Activated CD4-positive, alpha-beta T cell treated with anti-CD3 and anti-CD28 coated beads, Interleukin-2, Interleukin-4, amounts not matched to agents 100 ng/mL and 50 ng/mL, durations not matched to agents 16 hours and 8 hours (primary cell): ENCODE results near the gene ITGA11.

Experiments
- DNase-seq: peaks from one replicate; pipeline ENCODE4 v3.0.0-alpha.2; 2020; ENCODE audit warnings: low spot score

Gene ITGA11

DNA sequence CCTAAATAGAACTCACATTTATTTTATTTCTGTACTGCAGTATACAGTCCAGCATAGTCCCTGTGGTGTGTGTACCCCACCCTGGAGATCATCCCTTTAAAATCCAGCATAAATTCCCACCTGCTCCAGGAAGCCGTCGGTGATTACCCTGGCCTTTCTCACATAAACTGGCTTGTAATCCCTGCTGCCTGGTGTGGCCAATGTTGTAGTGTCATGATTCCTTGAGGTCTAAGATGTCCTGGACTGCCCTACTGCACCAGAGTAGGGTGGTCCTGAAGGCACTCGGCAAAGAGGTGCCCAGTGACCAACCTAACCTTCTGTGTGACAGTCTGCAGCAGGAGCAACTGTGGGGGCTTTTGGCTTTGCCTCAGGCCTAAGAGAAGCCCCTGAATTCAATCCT is 58.9 kb downstream of the ITGA11 start:
- DNase-seq = no peak

DNA sequence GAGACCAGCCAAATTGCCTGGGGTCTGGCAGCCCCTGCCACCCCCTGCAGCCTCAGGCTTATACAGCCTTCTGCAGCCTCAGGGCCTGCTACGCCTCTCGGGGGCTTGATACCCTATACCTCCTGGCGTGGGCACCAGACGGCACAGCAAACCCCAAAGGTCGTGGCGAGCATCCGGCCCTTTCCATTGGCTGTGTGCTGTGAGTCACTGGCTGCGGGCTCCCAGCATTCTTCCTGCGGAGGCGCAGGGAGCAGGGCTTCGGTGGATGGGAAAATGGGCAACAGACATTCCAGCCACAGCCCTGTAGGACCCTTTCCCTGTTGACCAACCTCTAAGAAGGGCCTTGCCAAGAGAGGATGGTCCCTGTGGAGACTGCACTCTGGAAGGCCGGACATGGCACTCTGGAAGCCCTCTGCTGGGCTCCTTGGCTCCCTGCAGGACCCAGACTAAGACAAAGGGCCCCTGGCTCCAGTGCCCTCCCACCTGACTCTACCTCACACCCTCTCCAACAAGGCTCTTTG is 59.6 kb downstream of the ITGA11 start:
- no peak for DNase-seq

DNA sequence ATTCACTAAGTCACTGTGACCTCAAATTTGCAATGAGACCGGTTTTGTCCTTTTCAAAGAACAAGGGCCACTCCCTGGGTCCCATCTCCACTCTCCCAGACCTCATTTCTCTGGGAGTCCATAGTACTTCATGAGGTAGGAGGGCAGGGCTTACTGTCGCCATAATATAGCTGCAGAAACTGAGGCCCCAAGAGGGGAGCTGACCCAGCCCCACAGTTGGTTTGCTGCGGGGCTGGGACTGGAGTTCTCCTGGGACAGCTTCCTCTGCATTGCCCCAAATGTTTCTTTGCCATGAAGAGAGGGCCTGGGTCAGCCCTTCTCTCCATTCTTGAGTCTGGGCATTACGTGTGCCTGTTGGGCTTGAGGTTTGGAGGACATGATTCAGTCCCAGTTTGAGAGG is 60.1 kb downstream of the ITGA11 start:
- DNase-seq = no peak

DNA sequence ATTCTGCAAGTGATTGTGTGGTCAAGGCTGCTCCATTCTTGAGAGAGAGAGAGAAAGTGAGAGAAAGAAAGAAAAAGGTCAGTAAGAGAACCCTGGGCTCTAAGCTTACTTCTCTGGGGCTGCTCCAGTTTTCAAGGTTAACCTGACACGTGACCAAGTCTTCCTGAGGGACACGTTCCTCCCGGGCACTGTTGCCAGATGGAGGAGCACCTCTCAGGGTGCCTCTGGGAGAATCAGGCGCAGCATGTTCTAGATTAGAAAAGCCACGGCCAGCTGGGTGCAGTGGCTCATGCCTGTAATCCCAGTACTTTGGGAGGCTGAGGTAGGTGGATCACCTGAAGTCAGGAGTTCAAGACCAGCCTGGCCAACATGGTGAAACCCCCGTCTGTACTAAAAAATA is 60.8 kb downstream of the ITGA11 start:
- no peak for DNase-seq

DNA sequence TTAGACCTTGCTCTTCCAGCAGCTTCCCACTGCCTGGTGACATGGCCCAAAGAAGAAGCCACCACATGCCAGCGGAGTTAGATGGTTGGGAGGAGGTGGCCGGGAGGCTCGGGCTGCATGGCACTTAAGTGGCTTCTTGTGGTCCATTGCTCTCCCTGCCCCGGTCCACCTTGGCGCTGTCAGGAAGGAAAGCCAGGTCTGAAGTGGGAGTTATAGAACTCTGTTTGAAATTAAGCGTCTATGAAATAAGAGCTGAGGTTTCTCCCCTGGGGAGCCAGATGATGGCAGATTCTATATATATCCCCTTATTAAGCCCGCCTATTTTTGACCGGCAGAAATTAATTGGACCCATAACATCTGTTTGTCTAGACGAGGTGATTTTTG is 61.2 kb downstream of the ITGA11 start:
- no peak for DNase-seq

DNA sequence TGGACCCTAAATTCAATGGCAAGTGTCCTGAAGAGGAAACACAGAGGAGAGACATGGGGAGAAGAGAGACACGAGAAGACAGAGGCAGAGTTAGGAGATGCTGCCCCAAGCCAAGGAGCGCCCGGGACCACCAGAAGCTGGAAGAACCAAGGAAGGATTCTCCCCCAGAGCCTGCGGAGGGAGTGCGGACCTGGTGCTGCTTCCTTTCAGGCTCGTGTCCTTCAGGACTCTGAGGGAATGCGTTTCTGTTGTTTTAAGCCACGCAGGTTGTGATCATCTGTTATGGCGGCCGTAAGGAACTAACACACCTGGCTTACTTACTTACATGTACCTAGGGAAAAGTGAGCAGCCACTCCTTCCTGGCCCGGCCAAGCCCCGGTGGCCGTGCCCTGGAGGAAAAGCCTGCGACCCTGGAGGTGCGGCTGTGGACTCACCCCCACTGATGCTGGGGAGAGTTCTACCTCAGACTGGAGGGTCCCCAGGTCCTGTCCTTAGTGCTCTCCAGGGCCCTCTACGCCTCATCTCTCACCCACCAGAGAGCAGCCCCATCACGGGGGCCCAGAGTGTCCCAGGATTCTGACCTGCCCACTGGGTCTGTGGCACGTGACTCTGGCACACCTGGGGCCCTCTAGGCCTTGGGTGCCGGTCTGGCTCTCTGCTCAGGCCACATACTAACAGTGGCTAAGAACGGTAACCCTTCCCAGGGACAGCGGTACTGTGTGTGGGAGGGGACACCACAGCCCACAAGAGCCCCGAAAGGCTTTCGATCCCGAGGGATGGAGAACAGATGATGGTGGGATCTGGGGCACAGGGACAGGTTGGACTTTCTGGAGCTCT is 61.8 kb downstream of the ITGA11 start:
- DNase-seq = no peak

DNA sequence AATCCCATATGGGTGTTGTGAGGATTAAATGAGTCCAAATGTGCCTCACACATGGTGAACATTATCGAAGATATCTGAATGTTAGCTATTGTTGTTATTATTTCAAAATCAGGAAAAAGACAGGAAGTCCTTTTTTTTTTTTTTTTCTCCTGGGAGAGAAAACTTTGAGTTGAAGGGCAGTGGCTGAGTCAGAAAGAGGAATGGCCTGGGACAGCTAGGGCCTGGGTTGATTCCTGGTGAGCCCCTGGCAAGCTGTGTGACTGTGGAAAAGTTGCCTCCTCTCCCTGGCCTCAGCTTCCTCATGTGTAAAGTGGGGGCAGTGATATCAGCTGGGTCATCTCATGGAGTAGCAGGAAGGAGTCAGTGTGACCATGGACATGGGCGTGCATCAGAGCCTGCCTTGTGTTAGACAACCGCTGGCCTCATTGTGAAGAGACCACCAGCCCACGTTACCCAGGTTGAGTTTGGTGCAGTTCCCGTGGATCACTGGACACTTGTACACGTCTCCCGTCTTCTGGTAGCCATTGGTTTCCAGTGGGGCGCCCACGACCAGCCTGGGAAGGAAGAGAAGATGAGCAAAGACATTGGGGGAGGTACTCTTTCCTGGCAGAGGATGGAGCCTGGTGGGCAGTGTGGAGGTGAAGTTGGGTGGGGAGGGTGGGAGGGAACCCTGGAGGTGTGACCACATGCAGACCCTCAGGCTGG is 63.1 kb downstream of the ITGA11 start:
- DNase-seq = no peak

DNA sequence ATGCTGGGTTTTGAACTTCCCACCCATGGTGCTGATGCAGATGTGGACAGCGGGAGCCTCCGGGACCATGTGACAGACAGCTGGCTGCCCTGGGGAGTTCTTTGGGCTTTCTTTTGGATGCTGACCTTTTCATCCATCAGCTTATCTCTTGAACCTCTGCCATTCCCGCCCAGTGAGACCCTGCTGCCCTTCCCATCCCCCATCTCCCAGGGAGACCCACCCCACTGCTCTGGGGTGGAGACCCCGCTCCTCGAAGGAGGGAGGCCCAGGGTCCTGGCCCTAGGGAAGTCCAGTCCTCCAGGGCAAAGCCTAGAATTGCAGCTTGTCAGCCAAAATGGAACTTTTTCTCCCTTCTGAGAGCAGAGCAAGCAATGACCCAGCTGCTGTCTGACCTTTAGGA is 64.0 kb downstream of the ITGA11 start:
- DNase-seq = no peak

DNA sequence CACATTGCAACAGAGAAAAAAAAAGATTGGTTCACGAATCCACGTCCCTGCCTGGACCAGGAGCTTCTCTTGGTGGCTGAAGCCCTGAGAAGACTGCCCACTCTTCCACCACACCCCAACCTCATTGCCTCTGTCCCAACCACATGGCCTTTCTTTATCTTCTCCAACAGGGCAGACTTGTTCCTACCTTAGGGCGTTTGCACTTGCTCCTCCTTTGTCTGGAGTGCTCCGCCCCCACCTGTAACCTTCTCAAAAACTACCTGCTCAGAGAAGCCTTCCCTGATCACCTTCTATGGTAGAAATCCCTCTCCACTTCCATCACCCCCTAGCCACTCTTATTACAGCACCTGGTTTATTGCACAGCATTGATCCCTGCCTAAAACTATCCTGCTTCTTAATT is 64.7 kb downstream of the ITGA11 start:
- no peak for DNase-seq

DNA sequence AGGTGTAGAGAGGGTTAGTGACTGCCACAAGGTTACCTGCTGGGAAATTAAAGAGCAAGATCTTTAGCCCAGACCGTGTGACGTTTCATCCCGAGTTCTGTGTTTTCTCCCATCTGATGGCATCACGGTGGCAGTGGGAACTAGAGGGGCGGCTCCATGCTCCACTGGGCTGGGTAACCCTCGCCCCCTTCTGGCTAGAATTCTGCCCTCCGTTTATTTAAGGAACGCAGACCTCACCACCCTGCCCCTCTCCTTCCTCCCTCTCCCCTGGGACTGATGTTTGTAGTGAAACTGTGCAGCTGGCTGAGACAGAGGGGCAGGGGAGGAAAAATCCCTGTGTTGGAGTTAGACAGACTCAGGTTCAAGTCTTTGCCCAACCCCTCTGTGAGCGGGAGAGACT is 65.6 kb downstream of the ITGA11 start:
- no peak for DNase-seq

DNA sequence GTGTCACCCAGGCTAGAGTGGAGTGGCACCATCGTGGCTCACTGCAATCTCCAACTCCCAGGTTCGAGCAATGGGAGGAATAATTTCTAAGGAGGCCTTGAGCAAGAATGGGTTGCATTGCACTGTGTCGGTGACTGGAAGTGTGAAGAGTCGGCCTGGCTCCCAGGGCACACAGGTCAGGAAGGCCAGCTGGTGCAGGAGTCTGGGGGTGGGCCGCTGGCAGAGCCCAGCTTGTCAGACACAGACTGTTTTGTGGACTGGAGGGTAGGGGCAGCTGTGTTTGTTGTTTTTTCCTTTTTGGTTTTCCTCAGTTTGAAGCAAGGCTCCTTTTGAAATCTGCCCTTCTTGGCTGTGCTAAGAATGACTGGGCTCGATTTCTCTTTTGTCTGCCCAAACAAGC is 66.2 kb downstream of the ITGA11 start:
- DNase-seq = no peak

DNA sequence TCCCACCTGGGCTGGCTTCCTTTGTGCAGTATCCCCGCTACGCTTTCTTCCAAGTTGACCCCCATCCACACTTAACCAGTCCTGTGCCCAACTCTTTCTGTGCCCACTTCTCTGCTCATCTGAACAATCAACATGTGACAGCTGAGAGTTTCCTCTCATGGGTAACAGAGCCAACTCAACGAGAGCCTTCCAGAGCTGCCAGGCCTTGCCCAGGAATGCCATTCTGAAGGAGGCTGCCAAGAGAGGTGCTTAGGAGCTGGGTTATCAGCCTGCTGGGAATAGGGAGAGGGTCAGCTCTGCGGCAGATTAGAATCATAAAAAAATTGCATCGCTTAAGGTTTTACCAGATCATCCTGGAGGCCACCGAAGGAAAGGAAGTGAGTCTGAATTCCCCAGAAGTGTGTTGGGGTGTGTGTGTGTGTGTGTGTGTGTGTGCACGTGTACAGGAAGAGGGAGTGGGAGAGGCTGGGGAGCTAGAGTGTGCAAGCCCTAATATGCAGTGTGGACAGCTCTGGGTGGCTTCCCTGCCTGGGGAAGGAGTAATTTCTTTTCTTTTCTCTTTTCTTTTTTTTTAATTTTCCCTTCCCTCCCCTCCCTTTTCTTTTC is 66.7 kb downstream of the ITGA11 start:
- DNase-seq = no peak

DNA sequence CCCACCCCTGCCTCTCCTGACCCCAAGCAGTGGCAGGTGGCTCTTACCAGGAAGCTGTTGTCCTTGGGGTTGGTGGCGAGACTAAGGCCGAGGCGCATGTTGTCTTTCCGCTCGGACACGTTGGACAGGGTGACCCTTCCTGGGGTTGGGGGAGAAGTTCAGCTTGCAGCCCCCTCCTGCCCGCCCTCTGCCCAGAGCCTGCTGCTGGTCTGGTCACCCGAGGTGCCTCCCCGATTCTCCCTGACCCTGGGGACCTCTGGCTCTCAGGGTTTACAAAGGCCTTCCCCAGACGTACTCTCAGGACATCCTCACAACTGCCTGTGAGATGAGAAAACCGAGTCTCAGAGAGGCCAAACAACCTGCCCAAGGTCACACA is 67.3 kb downstream of the ITGA11 start:
- DNase-seq = no peak

DNA sequence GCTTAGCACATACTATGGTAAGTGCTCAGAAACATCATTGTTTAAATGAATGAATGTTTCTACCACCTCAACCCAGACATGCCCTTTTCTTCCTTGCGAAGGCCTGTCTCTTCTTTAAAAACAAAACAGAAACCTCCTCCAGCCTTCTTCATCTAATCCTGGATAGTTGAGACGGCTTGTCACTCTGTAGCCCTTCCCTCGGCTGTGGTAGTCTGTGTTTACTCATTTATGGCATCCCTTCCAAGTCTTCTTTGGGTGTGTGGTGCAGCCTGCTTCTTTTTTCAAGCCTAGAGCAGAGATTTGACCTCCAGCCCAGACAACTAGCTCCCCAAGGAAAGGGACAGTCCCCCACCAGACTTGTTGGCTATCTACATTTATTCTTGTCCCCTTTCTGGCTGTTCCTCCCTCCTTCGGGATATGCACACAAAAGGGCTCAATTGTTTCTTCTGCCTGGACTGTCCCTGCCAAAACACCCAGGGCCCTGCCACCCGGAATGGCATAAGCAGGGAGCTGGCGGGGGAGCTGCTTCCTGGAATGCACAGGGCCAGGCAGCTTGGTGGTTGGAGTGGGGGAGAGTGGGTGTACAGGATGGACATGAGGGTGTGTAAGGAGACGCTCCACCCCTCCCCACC is 67.8 kb downstream of the ITGA11 start:
- DNase-seq = no peak

DNA sequence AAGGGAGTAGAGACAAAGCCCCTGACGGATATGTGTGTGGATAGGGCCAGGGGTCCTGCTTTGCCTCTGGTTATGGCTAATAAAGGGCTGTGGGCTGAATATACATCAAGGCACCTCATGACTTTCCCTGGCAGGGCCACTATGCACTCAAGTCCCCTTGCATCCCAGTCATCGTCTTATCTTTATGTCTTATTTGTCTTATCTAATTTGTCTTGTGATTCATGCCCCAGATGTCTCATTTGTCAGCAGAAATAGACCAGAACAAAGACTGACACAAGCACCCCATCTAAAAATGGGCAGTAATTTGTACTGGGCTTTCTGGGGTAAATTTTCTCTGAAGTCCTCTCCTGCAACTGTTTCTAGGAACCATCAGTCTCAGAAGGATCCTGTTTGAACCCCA is 68.6 kb downstream of the ITGA11 start:
- DNase-seq = no peak

DNA sequence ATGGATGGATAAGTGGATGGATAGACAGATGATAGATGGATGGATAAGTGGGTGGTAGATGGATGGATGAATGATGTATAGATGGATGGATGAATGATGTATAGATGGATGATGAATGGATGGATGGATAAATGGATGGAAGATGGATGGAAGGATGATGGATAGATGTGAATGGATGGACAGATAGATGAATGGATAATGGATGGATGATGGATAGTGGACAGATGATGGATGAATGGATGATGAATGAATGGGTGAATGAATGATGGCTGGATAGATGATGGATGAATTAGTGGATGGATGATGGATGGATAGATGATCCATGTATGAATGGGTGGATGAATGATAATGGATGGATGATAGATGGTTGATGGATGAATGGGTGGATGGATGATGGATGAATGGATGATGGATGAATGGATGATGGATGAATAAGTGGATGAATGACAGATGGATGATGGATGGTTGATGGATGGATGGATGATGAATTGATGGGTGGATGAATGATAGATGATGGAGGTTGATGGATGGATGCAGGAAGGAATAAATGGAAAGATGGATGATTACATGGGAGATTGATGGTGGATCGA is 69.3 kb downstream of the ITGA11 start:
- DNase-seq = no peak

DNA sequence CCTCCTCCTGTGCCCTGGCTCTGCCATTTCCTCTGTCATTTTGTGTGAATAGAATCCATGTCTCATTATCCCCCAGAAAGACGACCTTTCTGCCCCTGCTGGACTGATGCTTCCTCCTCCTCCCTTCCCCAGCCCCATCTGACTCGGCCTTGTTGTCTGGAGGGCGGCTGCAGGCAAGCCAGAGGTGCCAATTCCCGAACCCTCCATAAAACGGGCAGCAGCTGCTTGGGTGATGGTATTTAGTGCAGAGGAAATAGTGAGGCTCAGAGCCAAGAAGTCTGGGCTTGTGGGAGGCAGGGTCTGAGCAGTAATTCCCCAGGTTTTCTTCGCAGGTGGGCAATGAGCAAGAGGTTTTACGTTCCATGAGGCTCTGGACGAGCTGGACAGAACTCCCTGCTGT is 71.2 kb downstream of the ITGA11 start:
- DNase-seq = no peak

DNA sequence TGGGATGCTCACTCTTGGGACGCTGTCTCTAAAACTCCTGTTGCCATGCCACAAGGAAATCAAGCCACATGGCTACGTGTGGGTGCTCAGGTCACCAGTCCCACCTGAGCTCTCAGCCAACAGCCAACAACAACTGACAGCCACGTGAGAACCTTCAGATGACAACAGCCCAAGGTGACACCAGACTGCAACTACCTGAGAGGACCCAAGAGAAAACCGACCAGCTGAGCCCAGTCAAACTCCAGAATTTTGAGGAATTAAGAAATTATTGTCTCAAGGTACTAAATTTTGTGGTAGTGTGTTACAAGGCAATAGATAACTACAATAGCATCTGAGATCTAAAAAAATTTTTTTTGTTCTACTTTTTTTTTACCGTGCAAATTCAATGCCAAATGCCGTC is 75.2 kb downstream of the ITGA11 start:
- DNase-seq = no peak

DNA sequence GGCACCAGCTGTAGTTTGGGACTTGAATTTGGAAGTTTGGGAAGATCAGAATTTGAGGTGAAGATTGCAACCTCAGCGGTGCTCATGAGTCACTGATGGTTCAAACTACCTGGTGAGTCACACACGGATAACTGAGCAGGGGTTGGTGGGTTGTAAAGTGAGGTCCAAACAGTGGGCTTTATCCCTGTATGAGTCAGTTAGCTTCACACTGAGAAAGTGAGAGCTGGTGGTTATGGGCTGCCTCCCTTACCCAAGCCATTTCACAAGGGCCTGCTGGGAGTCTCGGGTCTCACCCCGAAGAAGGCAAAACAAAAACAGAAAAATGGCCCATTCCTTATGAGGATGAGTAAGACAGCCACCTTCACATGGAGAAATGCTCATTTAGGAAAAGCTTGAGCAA is 77.0 kb downstream of the ITGA11 start:
- DNase-seq = peak; percentile 17

DNA sequence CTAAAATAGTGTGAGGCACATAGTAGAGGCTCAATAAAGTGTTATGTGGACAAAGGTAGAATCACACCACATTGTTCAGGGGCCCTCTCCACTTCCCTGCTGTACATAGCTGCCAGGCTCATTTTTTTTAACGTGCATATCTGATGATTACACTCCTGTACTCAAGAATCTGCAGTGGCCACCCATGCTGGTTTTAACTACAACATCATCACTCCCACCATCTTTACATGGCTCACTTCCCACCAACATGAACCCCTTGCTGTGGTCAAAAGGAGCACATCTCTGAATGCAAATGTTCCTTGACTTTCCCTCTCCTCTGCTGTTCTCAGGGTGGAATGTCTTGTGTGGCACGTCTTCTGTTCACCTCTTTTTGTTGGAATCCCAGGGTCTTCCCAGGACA is 77.7 kb downstream of the ITGA11 start:
- DNase-seq = no peak

DNA sequence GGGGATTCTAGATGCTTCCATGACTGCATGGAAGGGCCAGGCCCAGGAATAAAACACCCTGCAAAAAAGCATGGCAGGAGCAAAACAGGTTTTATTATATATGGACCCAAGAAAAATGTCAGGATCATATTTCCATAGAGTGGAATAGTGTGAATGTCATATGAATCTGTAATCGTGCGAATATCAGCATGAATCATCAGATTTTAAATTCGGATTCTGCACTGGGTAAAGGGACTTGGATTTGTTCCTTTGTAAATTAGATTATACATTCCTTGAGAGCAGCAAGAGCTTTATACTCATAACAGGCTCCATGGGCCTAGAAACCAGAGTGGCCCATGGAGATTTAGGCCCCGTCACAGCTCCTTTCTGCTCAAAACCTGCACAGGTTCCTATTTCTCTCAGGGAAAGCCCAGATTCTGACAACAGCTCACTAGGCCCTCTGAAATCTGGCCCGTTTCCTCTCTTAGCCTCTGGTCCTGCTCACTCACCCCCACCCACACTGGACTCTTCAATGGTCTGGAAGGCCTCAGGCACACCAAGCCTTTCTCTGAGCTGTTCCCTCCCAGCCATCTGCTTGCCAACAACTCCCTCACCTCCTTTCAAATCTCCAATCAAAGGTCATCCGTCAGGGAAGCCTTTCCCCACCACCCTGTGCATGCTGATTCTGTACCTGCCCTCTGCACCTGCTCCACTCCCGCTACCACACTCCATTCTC is 78.4 kb downstream of the ITGA11 start:
- DNase-seq = no peak
